Naive B cell (primary cell): ENCODE data around the gene NAT8. TPM values are rescaled to one million over a fixed set of nuclear protein-coding genes. Genes with fewer than 3 reads are reported as not detected.
"Not testable (repeated sequence)": the region's sequence is repeated elsewhere in the genome, so short reads cannot be mapped to it uniquely, and the experiment has no call there.

Experiments
- ATAC-seq, 2 donors: fragments of 150-1000 bp; cut with Tn5 transposase; 2 replicates each; pipeline ENCODE4 v1.10.0; 2021; ENCODE audit warnings: low read depth in 2 of 2, mild to moderate bottlenecking in 2 of 2, moderate library complexity in 2 of 2
- DNase-seq: peaks from one replicate; pipeline ENCODE4 v3.0.0; 2022
- H3K27ac Mint-ChIP-seq, 6 donors: one replicate each; pipeline ENCODE4 v1.8.0; 2020 to 2022; ENCODE audit warnings: mild to moderate bottlenecking in 6 of 6, mixed read lengths in 6 of 6, moderate library complexity in 5 of 6, inconsistent platforms in 2 of 6
- H3K27me3 Mint-ChIP-seq, 3 donors: one replicate each; pipeline ENCODE4 v1.8.0; 2021 to 2022; ENCODE audit warnings: mixed read lengths in 3 of 3, mild to moderate bottlenecking in 1 of 3
- H3K36me3 Mint-ChIP-seq, 2 donors: one replicate each; pipeline ENCODE4 v1.8.0; 2020 to 2022; ENCODE audit warnings: mixed read lengths in 2 of 2, inconsistent platforms in 1 of 2, mild to moderate bottlenecking in 1 of 2
- H3K4me1 Mint-ChIP-seq, 3 donors: one replicate each; pipeline ENCODE4 v1.8.0; 2020 to 2022; ENCODE audit warnings: mixed read lengths in 3 of 3, inconsistent platforms in 1 of 3, mild to moderate bottlenecking in 1 of 3, moderate library complexity in 1 of 3
- H3K4me3 Mint-ChIP-seq, 8 donors: one replicate each; pipeline ENCODE4 v1.8.0; 2020 to 2022; ENCODE audit warnings: mild to moderate bottlenecking in 8 of 8, mixed read lengths in 8 of 8, moderate library complexity in 8 of 8, inconsistent platforms in 2 of 8
- H3K9me3 Mint-ChIP-seq, 7 donors: one replicate each; pipeline ENCODE4 v1.8.0; 2020 to 2022; ENCODE audit warnings: mixed read lengths in 7 of 7, mild to moderate bottlenecking in 5 of 7, inconsistent platforms in 2 of 7, moderate library complexity in 1 of 7
- polyA plus RNA-seq, 6 donors: library from polyadenylated mRNA; unstranded; fragments of 300-500 nt; fragmentation: Illumina TruSeq; gene quantifications; one replicate each; pipeline ENCODE4 v1.2.3, GENCODE V29; 2021; ENCODE audit warnings: low read depth in 6 of 6

The NAT8 gene
- polyA plus RNA-seq, 6 donors from 2014 or later = not detected

- Mint-ChIP-seq H3K9me3 (peaks cover 0 to 14% (median 6%) of the 10 kb centered on the region in 7 donors), H3K4me1 (peaks cover 8 to 14% (median 14%) of the 10 kb centered on the region in 3 donors)
- H3K4me3 Mint-ChIP-seq, DNase-seq, H3K27me3 Mint-ChIP-seq, H3K36me3 Mint-ChIP-seq, H3K27ac Mint-ChIP-seq, ATAC-seq: not testable (repeated sequence)
Measured at GRCh38 chr2:73624036-73624435, 18.2 kb downstream of the NAT8 start.

GRCh38 chr2:73619925-73620324 is 22.3 kb downstream of the NAT8 start:
- H3K4me1 Mint-ChIP-seq, H3K27ac Mint-ChIP-seq, DNase-seq, H3K4me3 Mint-ChIP-seq, H3K9me3 Mint-ChIP-seq, H3K36me3 Mint-ChIP-seq, H3K27me3 Mint-ChIP-seq, ATAC-seq: not testable (repeated sequence)

- H3K27me3 Mint-ChIP-seq = no peaks in the 10 kb centered on the region
- no peak for ATAC-seq
- no peaks in the 10 kb centered on the region for H3K4me1 Mint-ChIP-seq
- H3K27ac Mint-ChIP-seq = no peak overlapping the region
- no peaks in the 10 kb centered on the region for H3K9me3 Mint-ChIP-seq
- H3K36me3 Mint-ChIP-seq = no peaks in the 10 kb centered on the region
- no peak for DNase-seq
- no peak overlapping the region for H3K4me3 Mint-ChIP-seq
Measured at GRCh38 chr2:73614997-73615396, 27.2 kb downstream of the NAT8 start.

- H3K9me3 Mint-ChIP-seq = no peaks in the 10 kb centered on the region
- H3K27ac Mint-ChIP-seq = no peak overlapping the region
- H3K4me3 Mint-ChIP-seq = no peak overlapping the region
- DNase-seq (no peak), ATAC-seq (no peak)
- no peaks in the 10 kb centered on the region for H3K36me3 Mint-ChIP-seq
- no peaks in the 10 kb centered on the region for H3K4me1 Mint-ChIP-seq
- no peaks in the 10 kb centered on the region for H3K27me3 Mint-ChIP-seq
Measured at GRCh38 chr2:73614105-73614504, 28.1 kb downstream of the NAT8 start.

- H3K4me1 Mint-ChIP-seq = no peaks in the 10 kb centered on the region
Measured at GRCh38 chr2:73611867-73612266, 30.4 kb downstream of the NAT8 start.

GRCh38 chr2:73611193-73611592 is 31.0 kb downstream of the NAT8 start:
- Mint-ChIP-seq H3K4me1 (no peaks in the 10 kb centered on the region), H3K9me3 (no peaks in the 10 kb centered on the region), H3K27ac (peak overlapping the region in 1 of 6 donors; percentile 74), H3K27me3 (no peaks in the 10 kb centered on the region), H3K36me3 (peaks cover 5 to 12% of the 10 kb centered on the region in 2 donors), H3K4me3 (no peak overlapping the region)
- DNase-seq (no peak), ATAC-seq (no peak)

More at GRCh38 chr2:73611867-73612266, 30.4 kb downstream of the NAT8 start:
- Mint-ChIP-seq H3K4me3 (no peak overlapping the region), H3K27ac (no peak overlapping the region), H3K27me3 (no peaks in the 10 kb centered on the region), H3K9me3 (no peaks in the 10 kb centered on the region), H3K36me3 (peaks cover 5 to 12% of the 10 kb centered on the region in 2 donors)
- no peak for ATAC-seq
- no peak for DNase-seq

DNA sequence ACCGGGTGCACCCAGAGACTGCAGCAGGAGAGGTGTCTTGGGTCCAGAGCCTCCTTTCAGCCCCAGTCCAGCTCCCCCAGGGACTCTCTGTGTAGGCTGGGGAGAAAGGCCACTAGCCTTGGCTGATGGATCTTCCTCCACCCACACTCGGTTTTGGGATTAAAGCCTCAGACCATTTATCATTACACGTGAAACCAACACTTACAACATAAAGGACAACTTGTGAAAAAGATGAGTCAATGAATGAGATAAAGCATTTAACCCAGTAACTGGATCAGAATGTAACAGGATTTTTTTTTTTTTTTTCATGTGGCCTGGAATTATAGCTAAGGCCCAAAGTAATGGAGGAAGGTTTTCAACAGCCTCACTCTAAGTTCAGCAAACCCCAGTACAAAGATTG is 32.1 kb downstream of the NAT8 start:
- DNase-seq (no peak), ATAC-seq (no peak)
- peaks cover 5 to 12% of the 10 kb centered on the region in 2 donors for H3K36me3 Mint-ChIP-seq
- H3K27ac Mint-ChIP-seq = no peak overlapping the region
- no peaks in the 10 kb centered on the region for H3K9me3 Mint-ChIP-seq
- H3K4me3 Mint-ChIP-seq = no peak overlapping the region
- no peaks in the 10 kb centered on the region for H3K27me3 Mint-ChIP-seq
- H3K4me1 Mint-ChIP-seq = no peaks in the 10 kb centered on the region

- DNase-seq, H3K27ac Mint-ChIP-seq, H3K9me3 Mint-ChIP-seq, ATAC-seq, H3K4me3 Mint-ChIP-seq, H3K4me1 Mint-ChIP-seq, H3K27me3 Mint-ChIP-seq: not testable (repeated sequence)
- H3K36me3 Mint-ChIP-seq = peaks cover 25 to 26% of the 10 kb centered on the region in 2 donors
Measured at GRCh38 chr2:73604589-73604988, 37.6 kb downstream of the NAT8 start.

GRCh38 chr2:73603099-73603588 is 39.1 kb downstream of the NAT8 start:
- peaks cover 23 to 33% of the 10 kb centered on the region in 2 donors for H3K36me3 Mint-ChIP-seq
- not testable (repeated sequence) for H3K9me3 Mint-ChIP-seq, ATAC-seq, DNase-seq, H3K4me1 Mint-ChIP-seq, H3K27me3 Mint-ChIP-seq, H3K27ac Mint-ChIP-seq, H3K4me3 Mint-ChIP-seq

- ATAC-seq = no peak
- no peaks in the 10 kb centered on the region for H3K4me1 Mint-ChIP-seq
Measured at GRCh38 chr2:73601780-73602179, 40.4 kb downstream of the NAT8 start.

DNA sequence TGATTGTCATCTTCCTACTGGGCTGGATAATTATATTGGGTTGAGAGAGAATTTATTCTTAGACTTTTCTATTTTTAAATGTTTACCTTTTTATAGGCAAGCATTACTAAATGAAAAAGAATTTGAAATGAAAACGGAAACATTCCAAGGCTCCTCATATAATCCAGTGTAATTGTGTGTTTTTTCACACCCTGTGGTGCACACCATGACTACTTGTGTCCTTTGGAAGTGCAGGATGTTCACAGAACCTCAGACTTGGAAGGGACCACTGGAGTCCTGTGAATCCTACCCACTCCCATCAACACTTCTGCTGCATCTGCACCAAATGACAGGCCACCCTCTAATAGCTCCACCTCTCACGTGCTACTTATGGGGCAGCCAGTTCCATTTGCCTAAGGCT is 48.0 kb downstream of the NAT8 start:
- Mint-ChIP-seq H3K9me3 (peaks cover 0 to 10% (median 7%) of the 10 kb centered on the region in 7 donors), H3K36me3 (peaks cover 12 to 24% of the 10 kb centered on the region in 2 donors), H3K4me3 (peak overlapping the region in 1 of 8 donors; percentile 25), H3K27me3 (no peaks in the 10 kb centered on the region), H3K27ac (no peak overlapping the region), H3K4me1 (peaks cover 0 to 4% (median 0%) of the 10 kb centered on the region in 3 donors)
- DNase-seq (no peak), ATAC-seq (no peak)

More at GRCh38 chr2:73601780-73602179, 40.4 kb downstream of the NAT8 start:
- DNase-seq = no peak
- no peaks in the 10 kb centered on the region for H3K27me3 Mint-ChIP-seq
- peak overlapping the region in 1 of 6 donors; percentile 37 for H3K27ac Mint-ChIP-seq
- no peaks in the 10 kb centered on the region for H3K9me3 Mint-ChIP-seq
- peaks cover 19 to 27% of the 10 kb centered on the region in 2 donors for H3K36me3 Mint-ChIP-seq
- H3K4me3 Mint-ChIP-seq = peak overlapping the region in 1 of 8 donors; percentile 66

DNA sequence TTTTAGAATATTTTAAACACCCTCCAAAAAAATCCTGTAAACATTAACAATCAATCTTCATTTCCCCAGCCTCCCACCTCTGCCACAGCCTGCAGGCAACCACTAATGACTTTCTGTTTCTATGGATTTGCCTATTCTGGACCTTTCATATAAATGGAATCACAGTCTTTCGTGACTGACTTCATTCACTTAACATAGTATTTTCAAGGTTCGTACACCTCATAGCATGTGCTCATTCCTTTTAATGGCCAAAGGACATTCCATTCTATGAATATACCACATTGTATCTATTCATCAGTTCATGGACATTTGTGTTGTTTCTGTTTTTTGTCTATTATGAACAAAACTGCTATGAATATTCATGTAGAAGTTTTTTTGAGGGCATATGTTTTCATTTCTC is 48.5 kb downstream of the NAT8 start:
- H3K27ac Mint-ChIP-seq = no peak overlapping the region
- peaks cover 0 to 4% (median 0%) of the 10 kb centered on the region in 3 donors for H3K4me1 Mint-ChIP-seq
- H3K9me3 Mint-ChIP-seq = peaks cover 0 to 10% (median 7%) of the 10 kb centered on the region in 7 donors
- peaks cover 12 to 19% of the 10 kb centered on the region in 2 donors for H3K36me3 Mint-ChIP-seq
- DNase-seq (no peak), ATAC-seq (no peak)
- H3K27me3 Mint-ChIP-seq = no peaks in the 10 kb centered on the region
- no peak overlapping the region for H3K4me3 Mint-ChIP-seq
